ENCODE results near the gene PRPF31.

PRPF31 gene

GRCh38 chr19:54107876-54108490 lies 7.6 kb upstream of the PRPF31 start:
- no peak for DNase-seq

DNA sequence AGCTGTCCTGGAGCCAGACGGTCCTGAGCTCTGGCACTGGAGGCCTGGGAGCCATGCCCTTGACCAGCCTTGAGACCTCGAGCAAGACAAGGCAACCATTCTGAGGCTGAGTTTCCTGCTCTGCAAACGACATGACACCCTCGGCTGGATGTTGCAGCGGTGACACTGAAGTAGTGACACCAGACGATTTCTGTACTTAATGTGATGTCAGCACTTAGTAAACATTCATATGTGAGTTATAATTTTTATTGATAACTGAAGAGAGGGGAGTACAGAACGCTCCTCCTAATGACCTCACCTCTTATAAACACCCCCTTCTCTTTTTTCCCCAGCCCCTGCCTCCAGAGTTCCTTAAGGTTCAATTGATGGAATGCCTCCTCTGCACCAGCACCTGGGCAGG lies 7.1 kb upstream of the PRPF31 start:
- DNase-seq, result no peak

GRCh38 chr19:54109651-54110050 lies 5.9 kb upstream of the PRPF31 start:
- no peak for DNase-seq

GRCh38 chr19:54114340-54115108 lies 1.0 kb upstream of the PRPF31 start:
- DNase-seq, result no peak

GRCh38 chr19:54121259-54121658 lies 5.7 kb downstream of the PRPF31 start:
- DNase-seq, result no peak

DNA sequence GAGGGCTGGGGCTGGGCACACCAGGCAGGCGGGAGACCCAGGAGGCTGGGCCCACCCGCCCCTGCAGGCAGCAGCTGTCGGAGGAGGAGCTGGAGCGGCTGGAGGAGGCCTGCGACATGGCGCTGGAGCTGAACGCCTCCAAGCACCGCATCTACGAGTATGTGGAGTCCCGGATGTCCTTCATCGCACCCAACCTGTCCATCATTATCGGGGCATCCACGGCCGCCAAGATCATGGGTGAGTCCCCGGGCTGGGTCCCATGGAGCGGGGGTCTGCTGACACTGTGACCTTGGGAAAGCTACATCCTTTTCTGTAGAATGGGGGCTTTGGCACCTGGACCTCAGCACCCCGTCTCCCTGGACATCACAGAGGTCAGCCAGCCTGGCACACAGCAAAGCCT lies 8.1 kb downstream of the PRPF31 start:
- DNase-seq, result no peak

- DNase-seq, result no peak
Observed at GRCh38 chr19:54124393-54124792, 8.8 kb downstream of the PRPF31 start.

DNA sequence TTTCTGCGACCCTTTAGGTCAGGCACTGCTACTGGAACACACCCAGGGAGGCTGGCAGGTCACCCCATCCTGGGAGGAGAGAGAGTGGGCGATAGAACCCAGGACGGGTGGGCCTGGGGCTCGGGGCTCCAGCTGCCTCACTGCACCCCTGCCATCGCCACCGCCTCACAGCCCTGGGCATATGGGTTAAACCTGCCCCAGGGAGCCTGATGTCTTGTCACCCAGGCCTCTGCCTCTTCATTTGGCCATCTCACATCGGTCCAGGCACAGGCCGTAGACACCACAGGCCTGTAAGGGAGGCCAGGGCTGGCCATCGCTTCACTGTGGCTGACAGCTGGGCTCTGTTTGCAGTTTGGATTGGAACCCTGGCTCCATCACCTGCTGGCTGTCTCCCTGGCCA lies 10.2 kb downstream of the PRPF31 start:
- no peak for DNase-seq

GRCh38 chr19:54127688-54128440 lies 12.3 kb downstream of the PRPF31 start:
- DNase-seq, result no peak

DNA sequence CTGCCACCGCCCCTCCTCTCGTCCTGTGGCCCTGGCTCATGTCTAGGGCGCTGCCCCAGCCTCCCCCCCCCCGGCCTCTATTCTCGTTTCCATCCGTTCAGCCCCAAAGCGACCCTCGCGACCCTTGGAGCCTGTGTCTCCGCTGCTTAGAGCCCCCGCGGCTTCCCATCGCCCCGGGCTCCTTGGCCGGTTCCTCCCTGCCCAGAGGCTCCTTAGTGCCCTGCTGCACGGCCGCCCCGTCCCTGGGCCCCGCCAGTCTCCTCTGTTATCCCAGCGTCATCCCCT lies 12.8 kb downstream of the PRPF31 start:
- DNase-seq, result no peak

DNA sequence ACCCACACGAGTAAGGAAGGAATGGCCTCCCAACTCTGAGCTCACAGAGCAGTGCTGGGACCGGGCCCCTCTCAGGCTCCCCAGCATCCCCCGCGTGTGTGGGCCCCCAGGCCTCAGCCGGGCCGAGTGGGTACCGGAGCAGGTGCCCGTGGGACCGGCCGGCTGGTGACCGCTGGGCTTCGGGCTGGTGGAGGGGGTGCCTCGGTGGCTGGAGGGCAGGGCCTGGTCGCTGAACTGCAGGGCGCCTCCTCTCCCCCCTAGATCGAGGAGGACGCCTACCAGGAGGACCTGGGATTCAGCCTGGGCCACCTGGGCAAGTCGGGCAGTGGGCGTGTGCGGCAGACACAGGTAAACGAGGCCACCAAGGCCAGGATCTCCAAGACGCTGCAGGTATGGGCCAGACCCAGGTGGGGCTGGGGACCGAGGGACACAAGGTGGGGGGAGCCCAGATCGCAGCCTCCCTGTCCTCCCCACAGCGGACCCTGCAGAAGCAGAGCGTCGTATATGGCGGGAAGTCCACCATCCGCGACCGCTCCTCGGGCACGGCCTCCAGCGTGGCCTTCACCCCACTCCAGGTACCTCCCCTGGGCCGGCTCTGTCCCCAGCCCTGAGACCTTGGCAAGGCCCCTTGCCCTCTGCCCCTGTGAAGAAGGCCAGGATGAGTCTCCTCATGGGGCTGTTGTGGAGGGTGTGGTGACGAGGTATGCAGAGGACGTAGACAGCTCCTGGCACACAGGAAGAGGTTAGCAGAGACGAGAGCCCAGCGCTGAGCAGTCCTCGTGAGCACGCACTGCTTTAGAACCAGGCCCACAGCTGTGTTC lies 13.5 kb downstream of the PRPF31 start:
- no peak for DNase-seq

- no peak for DNase-seq
Observed at GRCh38 chr19:54129617-54129996, 14.1 kb downstream of the PRPF31 start.

DNA sequence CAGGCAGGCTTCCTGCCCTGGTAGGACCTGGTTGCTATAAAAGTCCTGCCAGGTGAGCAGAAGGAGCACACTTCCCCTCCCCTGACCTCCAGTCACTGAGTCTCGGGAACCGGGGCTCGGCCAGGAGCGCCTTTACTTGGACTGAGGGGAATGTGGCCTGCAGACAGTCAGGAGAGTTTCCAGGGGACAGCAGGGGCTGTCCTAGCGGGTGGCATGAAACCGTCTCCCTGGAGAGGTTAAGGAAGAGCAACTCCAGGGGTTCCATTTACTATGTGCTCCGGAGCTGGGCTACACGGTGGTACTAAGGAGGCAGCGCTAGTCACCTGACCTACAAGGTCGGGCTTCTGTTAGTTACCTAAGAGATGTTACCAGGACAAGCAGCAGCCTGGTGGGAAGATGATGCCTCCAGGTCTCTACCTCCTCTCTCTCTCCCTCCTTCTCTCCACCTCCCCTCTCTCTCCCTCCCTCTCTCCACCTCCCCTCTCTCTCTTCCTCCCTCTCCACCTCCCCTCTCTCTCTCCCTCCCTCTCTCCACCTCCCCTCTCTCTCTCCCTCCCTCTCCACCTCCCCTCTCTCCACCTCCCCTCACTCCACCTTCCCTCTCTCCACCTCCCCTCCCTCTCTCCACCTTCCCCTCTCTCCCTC lies 17.9 kb downstream of the PRPF31 start:
- DNase-seq, result no peak

DNA sequence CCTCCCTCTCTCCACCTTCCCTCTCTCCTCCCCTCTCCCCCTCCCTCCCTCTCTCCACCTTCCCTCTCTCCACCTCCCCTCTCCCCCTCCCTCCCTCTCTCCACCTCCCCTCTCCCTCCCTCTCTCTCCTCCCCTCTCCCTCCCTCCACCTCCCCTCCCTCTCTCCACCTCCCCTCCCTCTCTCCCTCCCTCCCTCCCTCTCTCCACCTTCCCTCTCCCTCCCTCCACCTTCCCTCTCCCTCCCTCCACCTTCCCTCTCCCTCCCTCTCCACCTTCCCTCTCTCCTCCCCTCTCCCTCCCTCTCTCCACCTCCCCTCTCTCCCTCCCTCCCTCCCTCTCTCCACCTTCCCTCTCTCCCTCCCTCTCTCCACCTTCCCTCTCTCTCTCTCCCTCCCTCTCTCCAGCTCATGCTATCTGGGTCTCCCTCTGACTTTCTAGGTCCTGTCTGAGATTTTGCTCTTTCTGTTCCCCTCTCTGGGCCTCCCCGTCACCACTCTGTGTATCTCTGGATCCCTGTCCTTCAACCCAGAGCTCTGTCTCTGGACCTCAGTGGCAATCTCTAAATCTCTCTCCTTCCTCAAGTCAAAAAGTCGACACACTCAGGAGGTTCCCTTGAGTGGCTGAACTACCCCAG lies 18.5 kb downstream of the PRPF31 start:
- DNase-seq, result no peak

DNA sequence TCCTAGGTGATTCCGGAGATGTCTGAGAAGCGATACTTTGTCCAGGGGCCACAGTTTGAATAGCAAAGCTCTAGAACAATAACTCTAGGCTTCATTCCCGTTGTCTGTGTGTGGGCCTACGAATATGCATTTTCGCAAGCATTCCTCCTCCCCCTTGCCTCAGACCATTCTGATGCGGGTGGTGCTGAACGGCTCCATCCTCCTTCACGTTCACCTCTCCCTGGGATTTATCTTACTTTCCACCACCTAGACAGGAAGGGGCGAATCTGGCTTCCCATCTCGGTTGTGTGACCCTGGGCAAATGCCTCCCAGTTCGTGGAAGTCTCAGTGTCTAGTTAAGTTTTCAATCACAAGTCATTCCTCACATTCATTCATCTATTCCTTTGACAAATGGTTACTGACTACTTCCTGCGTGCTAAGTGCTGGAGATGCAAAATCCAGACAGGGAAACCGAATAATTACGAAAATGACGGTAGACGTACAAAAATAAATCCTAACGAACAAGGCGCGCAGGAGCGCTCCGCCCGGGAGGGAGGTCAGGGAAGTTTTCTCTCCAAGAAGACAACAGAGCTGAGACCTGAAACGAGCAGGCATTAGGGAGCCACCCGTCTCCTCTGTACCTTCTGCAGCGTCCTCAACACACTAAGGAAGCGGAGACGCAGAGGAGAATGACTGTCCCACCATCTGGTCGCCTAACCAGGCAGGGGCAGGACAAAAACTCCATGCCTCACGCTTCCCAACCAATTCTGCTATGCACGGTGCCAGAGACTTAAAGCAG lies 20.7 kb downstream of the PRPF31 start:
- DNase-seq, result no peak

- peak; percentile 100 for DNase-seq
Observed at GRCh38 chr19:54136864-54137698, 21.5 kb downstream of the PRPF31 start.

- no peak for DNase-seq
Observed at GRCh38 chr19:54137699-54138488, 22.3 kb downstream of the PRPF31 start, which contains the start of gene CNOT3. CNOT3 (plus strand) TSS chr19:54137762; CDS start chr19:54142979, 5,217 bp downstream.

DNA sequence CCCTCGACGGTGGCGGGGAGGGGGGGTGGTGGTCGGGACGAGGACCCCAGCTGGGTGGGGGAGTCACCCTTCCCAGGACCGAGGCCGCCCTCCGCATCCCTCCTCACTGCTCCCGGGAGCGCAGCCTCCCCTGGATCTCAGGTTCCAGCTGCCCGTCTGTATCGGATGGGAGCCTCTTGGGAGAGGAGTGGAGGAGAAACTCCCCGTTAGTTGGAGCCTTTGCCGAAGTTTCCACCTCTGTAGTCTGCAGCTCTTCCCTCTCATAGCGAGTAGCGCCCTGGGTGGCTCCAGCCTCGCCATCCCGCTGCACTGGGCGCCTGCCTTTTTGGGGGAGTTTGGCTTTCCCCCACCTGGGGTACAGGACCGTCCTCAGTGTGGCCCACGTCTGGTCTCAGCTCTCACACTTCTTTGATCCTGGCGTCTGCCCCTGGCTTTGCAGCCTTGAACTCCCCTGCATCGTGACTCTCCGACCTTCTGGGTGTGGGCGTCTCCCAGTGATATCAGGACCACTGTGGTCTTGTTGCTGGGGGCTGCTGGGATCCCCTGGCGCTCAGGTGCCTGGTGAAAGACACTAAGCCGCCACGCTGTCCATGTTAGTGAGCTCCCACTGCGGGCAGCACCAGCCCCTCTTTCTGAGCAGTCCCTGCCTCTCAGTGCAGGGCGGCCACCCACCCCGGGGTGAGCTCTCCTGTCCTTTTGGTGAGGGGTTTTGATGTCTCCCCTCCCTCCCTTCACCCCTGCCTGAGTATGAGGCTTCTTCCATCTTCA lies 23.1 kb downstream of the PRPF31 start:
- no peak for DNase-seq

- no peak for DNase-seq
Observed at GRCh38 chr19:54141356-54141755, 25.8 kb downstream of the PRPF31 start.

Data from CD4-positive, alpha-beta T cell treated with Interferon gamma for 1 hour (primary cell).